ENCODE results near the gene NKAP. TPM values are rescaled to one million over a fixed set of nuclear protein-coding genes. Genes with fewer than 3 reads are reported as not detected.

The NKAP gene
- total RNA-seq, 1 donor from 2014 or later: 3.9 TPM

Other genes starting within 250 kb of the NKAP start
- not detected for gene SOWAHD, start 185.2 kb downstream of the NKAP start, total RNA-seq
- 2,055 TPM for gene RPL39, start 152.1 kb downstream of the NKAP start, total RNA-seq
- 3.7 TPM for gene UPF3B, start 90.8 kb downstream of the NKAP start, total RNA-seq
- gene RNF113A, start 72.0 kb downstream of the NKAP start, total RNA-seq: 8.2 TPM
- 84.3 TPM for gene NDUFA1, start 71.9 kb downstream of the NKAP start, total RNA-seq
- not detected for gene AKAP14, start 47.9 kb downstream of the NKAP start, total RNA-seq
- not detected for gene RHOXF2B, start 133.9 kb upstream of the NKAP start, total RNA-seq
- gene RHOXF1, start 172.2 kb upstream of the NKAP start, total RNA-seq: not detected
- gene RHOXF2, start 214.9 kb upstream of the NKAP start, total RNA-seq: not detected